A673 (cell line): ENCODE measurements around the gene TAF11L7. TPM values are rescaled to one million over a fixed set of nuclear protein-coding genes. Genes with fewer than 3 reads are reported as not detected.
A peak's percentile ranks its signal among the peaks of the same experiment; 100 is the strongest.
"Not testable (repeated sequence)": the region's sequence is repeated elsewhere in the genome, so short reads cannot be mapped to it uniquely, and the experiment has no call there.

ENCODE experiments used
- BruUV-seq: library from RNA; stranded (reverse); fragments of 400-500 nt; replicated peaks from 2 replicates; lab custom pipeline; 2021; lab: Mats Ljungman, UMichigan
- CTCF ChIA-PET: fragments of 300-600 bp; sonication (Branson Sonifier 250); formaldehyde crosslinking; loops from one replicate; lab custom pipeline; 2022; ENCODE audit warnings: antibody characterized with exemption; lab: Charles Lee
- POLR2A ChIA-PET: fragments of 300-600 bp; sonication (Branson Sonifier 250); formaldehyde crosslinking; loops from one replicate; lab custom pipeline; 2022; ENCODE audit warnings: antibody characterized with exemption; ENCODE audit not compliant: low non-redundant PET; lab: Charles Lee
- DNase-seq: peaks from one replicate; pipeline ENCODE4 v3.0.0-alpha.2; 2015; ENCODE audit warnings: low spot score
- H3K27ac ChIP-seq: fragments of 200-600 bp; sonication (generic); 2 replicates; pipeline ENCODE4 v1.5.1; 2016; ENCODE audit warnings: mixed run types, low read depth, mild to moderate bottlenecking, mixed read lengths, antibody characterized with exemption, low read length; ENCODE audit not compliant: poor library complexity, severe bottlenecking
- H3K27me3 ChIP-seq: fragments of 200-600 bp; sonication (generic); replicated peaks from 2 replicates; pipeline ENCODE4 v1.6.1; 2017; ENCODE audit warnings: mixed run types, low read depth, mild to moderate bottlenecking, mixed read lengths, antibody characterized with exemption, low read length; ENCODE audit not compliant: insufficient read depth, poor library complexity
- H3K36me3 ChIP-seq: fragments of 200-600 bp; sonication (generic); 2 replicates; pipeline ENCODE4 v1.6.1; 2016; ENCODE audit warnings: mixed run types, mild to moderate bottlenecking, mixed read lengths, antibody characterized with exemption, low read length; ENCODE audit not compliant: insufficient read depth, poor library complexity, severe bottlenecking
- H3K4me1 ChIP-seq: fragments of 200-600 bp; sonication (generic); 2 replicates; pipeline ENCODE4 v1.6.1; 2017; ENCODE audit warnings: mixed run types, mild to moderate bottlenecking, mixed read lengths, antibody characterized with exemption, low read length; ENCODE audit not compliant: insufficient read depth, poor library complexity, severe bottlenecking
- H3K4me3 ChIP-seq: fragments of 200-600 bp; sonication (generic); 2 replicates; pipeline ENCODE4 v1.5.1; 2016; ENCODE audit warnings: low read depth, mixed run types, mild to moderate bottlenecking, mixed read lengths, low read length; ENCODE audit not compliant: poor library complexity, severe bottlenecking
- H3K9me3 ChIP-seq: fragments of 200-600 bp; sonication (generic); 2 replicates; pipeline ENCODE4 v1.6.1; 2016; ENCODE audit warnings: mixed run types, low read depth, mild to moderate bottlenecking, mixed read lengths, antibody characterized with exemption, low read length; ENCODE audit not compliant: poor library complexity, severe bottlenecking
- CTCF ChIP-seq: fragments of 300-800, 200-600 bp; sonication (generic); conservative IDR thresholded peaks from 2 replicates; pipeline ENCODE4 v1.5.1; 2017; ENCODE audit warnings: low read depth, mild to moderate bottlenecking, antibody characterized with exemption, low read length, moderate library complexity, mixed read lengths
- EZH2 ChIP-seq: fragments of 200-600 bp; sonication (generic); IDR thresholded peaks from 2 replicates; pipeline ENCODE4 v1.6.1; 2017; ENCODE audit warnings: borderline replicate concordance, low read depth, mild to moderate bottlenecking, mixed read lengths, antibody characterized with exemption, low read length; ENCODE audit not compliant: poor library complexity, severe bottlenecking
- intact Hi-C: fragments of 100-400 bp; cut with micrococcal nuclease; formaldehyde crosslinking; loops from one replicate; pipeline ENCODE4 v1.10.0; 2022; ENCODE audit not compliant: unreplicated experiment
- total RNA-seq: library from RNA; stranded (reverse); gene quantifications from 2 replicates; pipeline ENCODE4 v1.2.3, GENCODE V29; 2021

TAF11L7 gene
- total RNA-seq, 1 experiment from 2014 or later = not detected

- Histone ChIP-seq H3K27me3 (no peaks in the 10 kb centered on the region), H3K36me3 (no peaks in the 10 kb centered on the region), H3K9me3 (no peaks in the 10 kb centered on the region), H3K4me3 (no peak overlapping the region), H3K4me1 (no peaks in the 10 kb centered on the region), H3K27ac (no peak overlapping the region)
- intact Hi-C loops = no loop called here
- ChIA-PET CTCF (no interaction called here), POLR2A (no interaction called here)
- BruUV-seq = no TSS peak
- TF ChIP-seq EZH2 (no peak), CTCF (peak; percentile 36; the same call in 1 of the 2 replicates)
- DNase-seq = no peak
These were observed 35.1 kb upstream of the TAF11L7 start for GRCh38 chr5:17620627-17621026.

GRCh38 chr5:17619354-17619753 is 33.8 kb upstream of the TAF11L7 start:
- CTCF ChIA-PET = no interaction called here
- no TSS peak for BruUV-seq
- TF ChIP-seq CTCF (no peak), EZH2 (no peak)

GRCh38 chr5:17614872-17615605 is 29.5 kb upstream of the TAF11L7 start:
- H3K27ac ChIP-seq = no peak overlapping the region
- no peak overlapping the region for H3K4me3 ChIP-seq
- TF ChIP-seq EZH2 = no peak
- no peak for TF ChIP-seq CTCF
- H3K4me1 ChIP-seq = no peaks in the 10 kb centered on the region
- ChIA-PET CTCF (no interaction called here), POLR2A (no interaction called here)
- DNase-seq = no peak
- BruUV-seq = no TSS peak
- intact Hi-C loops = no loop called here
- H3K27me3 ChIP-seq = no peaks in the 10 kb centered on the region
- H3K36me3 ChIP-seq = no peaks in the 10 kb centered on the region
- H3K9me3 ChIP-seq = no peaks in the 10 kb centered on the region

More at GRCh38 chr5:17619354-17619753, 33.8 kb upstream of the TAF11L7 start:
- no peaks in the 10 kb centered on the region for H3K9me3 ChIP-seq
- no peak overlapping the region for H3K4me3 ChIP-seq
- no peaks in the 10 kb centered on the region for H3K27me3 ChIP-seq
- no peaks in the 10 kb centered on the region for H3K4me1 ChIP-seq
- POLR2A ChIA-PET = no interaction called here
- H3K36me3 ChIP-seq = no peaks in the 10 kb centered on the region
- DNase-seq = no peak
- no peak overlapping the region for H3K27ac ChIP-seq
- intact Hi-C loops = no loop called here

GRCh38 chr5:17610092-17610491 is 24.5 kb upstream of the TAF11L7 start, which contains the start of gene TAF11L12:
TAF11L12 (plus strand) TSS chr5:17610392.
- POLR2A ChIA-PET, CTCF ChIA-PET, DNase-seq, H3K27me3 ChIP-seq, H3K4me3 ChIP-seq, H3K36me3 ChIP-seq, H3K9me3 ChIP-seq, BruUV-seq, H3K4me1 ChIP-seq, intact Hi-C loops, H3K27ac ChIP-seq: not testable (repeated sequence)

GRCh38 chr5:17607461-17607860 is 21.9 kb upstream of the TAF11L7 start:
- H3K4me3 ChIP-seq, H3K27ac ChIP-seq, POLR2A ChIA-PET, H3K36me3 ChIP-seq, DNase-seq, BruUV-seq, H3K27me3 ChIP-seq, H3K4me1 ChIP-seq, CTCF ChIA-PET, intact Hi-C loops, H3K9me3 ChIP-seq: not testable (repeated sequence)
